CD4-positive, CD25-positive, alpha-beta regulatory T cell (primary cell): ENCODE results near the gene FSTL3. TPM values are rescaled to one million over a fixed set of nuclear protein-coding genes. Genes with fewer than 3 reads are reported as not detected.
"Not testable (repeated sequence)": the region's sequence is repeated elsewhere in the genome, so short reads cannot be mapped to it uniquely, and the experiment has no call there.

ENCODE experiments used
- ATAC-seq, 2 donors: fragments of 150-1000 bp; cut with Tn5 transposase; one replicate each; pipeline ENCODE4 v1.10.0; 2021; ENCODE audit warnings: low read depth in 2 of 2, moderate number of reproducible peaks in 2 of 2, moderate library complexity in 1 of 2
- DNase-seq, 3 donors: peaks; one replicate each; pipeline versions ENCODE4 v3.0.0 to v3.0.0-alpha.2; 2012 to 2022; ENCODE audit warnings: mixed read lengths in 1 of 3
- H3K27ac ChIP-seq: one replicate; pipeline ENCODE4 v1.7.0; 2013; ENCODE audit warnings: mild to moderate bottlenecking, low read length; ENCODE audit not compliant: insufficient read depth, poor library complexity, severe bottlenecking
- H3K27me3 ChIP-seq: one replicate; pipeline ENCODE4 v1.7.0; 2013; ENCODE audit warnings: low read length; ENCODE audit not compliant: control insufficient read depth, insufficient read depth
- H3K36me3 ChIP-seq: one replicate; pipeline ENCODE4 v1.7.0; 2013; ENCODE audit warnings: mild to moderate bottlenecking, low read length, moderate library complexity; ENCODE audit not compliant: control insufficient read depth, insufficient read depth
- H3K4me1 ChIP-seq: 2 replicates; pipeline ENCODE4 v1.7.0; 2013; ENCODE audit warnings: mild to moderate bottlenecking, low read length; ENCODE audit not compliant: insufficient read depth, control insufficient read depth, poor library complexity, severe bottlenecking
- H3K4me3 ChIP-seq: one replicate; pipeline ENCODE4 v1.7.0; 2013; ENCODE audit warnings: low read depth, mild to moderate bottlenecking, low read length, moderate library complexity
- H3K9me3 ChIP-seq, 2 experiments: 1 replicate in 1 of 2; 2 replicates in 1 of 2; pipeline ENCODE4 v1.7.0; 2013; ENCODE audit warnings: low read length in 2 of 2, mild to moderate bottlenecking in 1 of 2, moderate library complexity in 1 of 2; ENCODE audit not compliant: control insufficient read depth in 2 of 2
- H3K27ac Mint-ChIP-seq, 3 donors: one replicate each; pipeline ENCODE4 v1.8.0; 2020 to 2022; ENCODE audit warnings: mild to moderate bottlenecking in 3 of 3, mixed read lengths in 3 of 3, moderate library complexity in 2 of 3
- H3K27me3 Mint-ChIP-seq: one replicate; pipeline ENCODE4 v1.8.0; 2022; ENCODE audit warnings: mild to moderate bottlenecking, mixed read lengths
- H3K36me3 Mint-ChIP-seq: one replicate; pipeline ENCODE4 v1.8.0; 2020; ENCODE audit warnings: mixed read lengths
- H3K4me1 Mint-ChIP-seq, 4 donors: one replicate each; pipeline ENCODE4 v1.8.0; 2020 to 2022; ENCODE audit warnings: mixed read lengths in 4 of 4, mild to moderate bottlenecking in 1 of 4
- H3K4me3 Mint-ChIP-seq, 4 donors: one replicate each; pipeline ENCODE4 v1.8.0; 2020 to 2022; ENCODE audit warnings: mild to moderate bottlenecking in 4 of 4, mixed read lengths in 4 of 4, moderate library complexity in 3 of 4
- H3K9me3 Mint-ChIP-seq, 7 donors: one replicate each; pipeline ENCODE4 v1.8.0; 2020 to 2022; ENCODE audit warnings: mixed read lengths in 7 of 7, mild to moderate bottlenecking in 3 of 7, moderate library complexity in 2 of 7
- polyA plus RNA-seq, 4 donors: library from polyadenylated mRNA; unstranded; fragments of 300-500 nt; fragmentation: Illumina TruSeq; gene quantifications; one replicate each; pipeline ENCODE4 v1.2.3, GENCODE V29; 2021
- total RNA-seq: library from RNA; stranded (reverse); gene quantifications from one replicate; pipeline ENCODE4 v1.2.3, GENCODE V29; 2022

FSTL3 gene
- total and polyA plus RNA-seq, 5 donors from 2014 or later = 0.55 to 2.1 (median 0.64) TPM

DNA sequence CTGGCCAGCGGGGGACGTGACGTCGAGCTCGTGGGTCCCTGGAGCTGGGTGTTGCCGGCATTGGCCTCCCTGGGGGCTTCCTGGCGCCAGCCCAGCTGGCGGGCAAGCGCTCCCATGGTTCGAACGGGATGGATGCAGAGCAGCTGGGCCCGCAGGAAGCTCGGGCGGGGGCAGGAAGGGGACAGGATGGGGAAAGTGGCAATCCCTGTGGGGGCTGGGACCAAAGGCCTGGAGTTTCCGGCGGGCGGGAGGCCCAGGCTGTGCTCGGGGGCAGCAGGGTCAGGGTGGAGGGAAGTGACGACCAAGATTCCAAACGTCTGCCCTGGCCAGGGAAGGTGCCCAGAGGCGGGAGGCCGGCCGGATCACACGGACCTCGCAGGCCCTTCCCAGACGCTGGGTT, 51.8 kb downstream of the FSTL3 start:
- no peaks in the 10 kb centered on the region for H3K36me3 Mint-ChIP-seq
- H3K27me3 ChIP-seq = no peaks in the 10 kb centered on the region
- H3K9me3 Mint-ChIP-seq = peaks cover 0 to 2% (median 0%) of the 10 kb centered on the region in 7 donors
- no peak overlapping the region for H3K4me3 Mint-ChIP-seq
- H3K9me3 ChIP-seq = no peaks in the 10 kb centered on the region
- H3K27me3 Mint-ChIP-seq = no peaks in the 10 kb centered on the region
- H3K27ac Mint-ChIP-seq = no peak overlapping the region
- DNase-seq (no peak), ATAC-seq (no peak)
- H3K4me1 ChIP-seq = no peaks in the 10 kb centered on the region
- no peak overlapping the region for H3K4me3 ChIP-seq
- no peaks in the 10 kb centered on the region for H3K36me3 ChIP-seq
- H3K4me1 Mint-ChIP-seq = peaks cover 0 to 1% (median under 1%) of the 10 kb centered on the region in 4 donors
- H3K27ac ChIP-seq = no peak overlapping the region

DNA sequence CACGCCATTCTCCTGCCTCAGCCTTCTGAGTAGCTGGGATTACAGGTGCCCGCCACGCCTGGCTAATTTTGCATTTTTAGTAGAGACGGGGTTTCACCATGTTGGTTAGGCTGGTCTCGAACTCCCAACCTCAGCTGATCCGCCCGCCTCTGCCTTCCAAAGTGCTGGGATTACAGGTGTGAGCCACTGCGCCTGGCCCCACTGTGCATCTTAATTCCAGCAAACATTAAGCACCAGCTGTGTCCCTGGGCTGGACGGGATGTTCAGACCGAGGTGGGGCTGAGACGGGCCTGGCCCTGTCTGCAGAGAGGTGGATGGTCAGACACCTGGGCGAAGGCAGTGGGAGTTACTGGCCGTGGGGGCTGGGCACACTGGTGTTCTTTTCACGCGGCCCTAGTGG, 53.4 kb downstream of the FSTL3 start:
- H3K4me1 ChIP-seq, H3K4me3 ChIP-seq, H3K27me3 ChIP-seq, H3K27me3 Mint-ChIP-seq, H3K36me3 Mint-ChIP-seq, H3K27ac ChIP-seq, DNase-seq, H3K9me3 Mint-ChIP-seq, H3K4me3 Mint-ChIP-seq, ATAC-seq, H3K36me3 ChIP-seq, H3K27ac Mint-ChIP-seq, H3K4me1 Mint-ChIP-seq, H3K9me3 ChIP-seq: not testable (repeated sequence)

DNA sequence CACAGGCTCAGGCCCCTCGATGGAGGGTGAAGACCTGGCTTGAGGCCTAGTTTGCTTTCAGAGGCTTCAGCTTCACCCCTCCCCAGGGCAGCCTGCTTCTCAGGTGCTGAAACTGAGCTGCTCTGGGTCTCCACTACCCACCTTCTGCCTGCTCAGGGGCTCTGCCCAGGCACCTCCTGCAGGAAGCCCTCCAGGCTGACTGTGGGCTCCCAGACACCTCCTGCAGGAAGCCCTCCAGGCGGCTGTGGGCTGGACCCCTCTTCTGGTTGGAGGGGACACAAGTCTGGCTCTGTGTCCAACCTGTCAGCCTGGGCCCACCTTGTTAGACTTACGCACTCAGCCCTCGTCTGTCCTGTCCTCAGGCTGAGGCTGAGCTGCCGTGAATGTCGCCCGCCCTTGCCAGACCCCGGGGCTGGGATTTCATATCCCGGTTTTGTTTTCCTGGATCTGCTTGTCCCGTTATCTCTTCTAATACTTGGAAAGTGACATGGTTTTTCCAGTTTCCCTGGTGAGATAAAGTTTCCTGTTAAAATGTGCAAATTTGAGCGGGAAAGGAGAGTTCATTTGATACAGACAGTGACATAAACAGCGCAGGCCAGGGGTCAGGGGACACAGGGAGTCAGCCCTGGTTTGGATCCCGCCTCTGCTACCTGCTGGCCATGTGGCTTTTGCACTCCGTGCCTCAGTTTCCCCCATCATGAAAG, 53.9 kb downstream of the FSTL3 start:
- no peak for ATAC-seq
- no peak overlapping the region for H3K4me3 Mint-ChIP-seq

GRCh38 chr19:731000-731399, 54.8 kb downstream of the FSTL3 start:
- H3K27me3 ChIP-seq = no peaks in the 10 kb centered on the region
- Mint-ChIP-seq H3K27me3 (no peaks in the 10 kb centered on the region), H3K4me3 (no peak overlapping the region), H3K9me3 (peaks cover 0 to 2% (median 0%) of the 10 kb centered on the region in 7 donors), H3K27ac (no peak overlapping the region), H3K36me3 (no peaks in the 10 kb centered on the region), H3K4me1 (peaks cover 0 to 9% (median 6%) of the 10 kb centered on the region in 4 donors)
- ATAC-seq (no peak), DNase-seq (no peak)
- no peak overlapping the region for H3K4me3 ChIP-seq
- no peaks in the 10 kb centered on the region for H3K4me1 ChIP-seq
- H3K27ac ChIP-seq = no peak overlapping the region
- no peaks in the 10 kb centered on the region for H3K36me3 ChIP-seq
- H3K9me3 ChIP-seq = no peaks in the 10 kb centered on the region

More for the DNA sequence above, 53.9 kb downstream of the FSTL3 start:
- Mint-ChIP-seq H3K9me3 (peaks cover 0 to 2% (median 0%) of the 10 kb centered on the region in 7 donors), H3K36me3 (no peaks in the 10 kb centered on the region), H3K27ac (no peak overlapping the region), H3K27me3 (no peaks in the 10 kb centered on the region), H3K4me1 (peaks cover 0 to 9% (median 6%) of the 10 kb centered on the region in 4 donors)
- Histone ChIP-seq H3K27me3 (no peaks in the 10 kb centered on the region), H3K4me3 (no peak overlapping the region), H3K36me3 (no peaks in the 10 kb centered on the region), H3K4me1 (no peaks in the 10 kb centered on the region), H3K9me3 (no peaks in the 10 kb centered on the region), H3K27ac (no peak overlapping the region)
- DNase-seq = no peak

- peak in 1 of 3 donors; percentile 17 for DNase-seq
- peak overlapping the region in 1 of 4 donors; percentile 51 for H3K4me3 Mint-ChIP-seq
- no peak for ATAC-seq
These were observed 56.2 kb downstream of the FSTL3 start for GRCh38 chr19:732148-733069.

More at GRCh38 chr19:732148-733069, 56.2 kb downstream of the FSTL3 start:
- Mint-ChIP-seq H3K4me1 (peaks cover 0 to 12% (median 6%) of the 10 kb centered on the region in 4 donors), H3K27me3 (no peaks in the 10 kb centered on the region), H3K36me3 (no peaks in the 10 kb centered on the region), H3K27ac (no peak overlapping the region), H3K9me3 (no peaks in the 10 kb centered on the region)
- Histone ChIP-seq H3K27me3 (no peaks in the 10 kb centered on the region), H3K4me1 (no peaks in the 10 kb centered on the region), H3K36me3 (no peaks in the 10 kb centered on the region), H3K9me3 (no peaks in the 10 kb centered on the region), H3K4me3 (no peak overlapping the region), H3K27ac (no peak overlapping the region)

Other genes starting within 250 kb of the FSTL3 start
- gene SHC2, start 215.4 kb upstream of the FSTL3 start, total RNA-seq = not detected
- gene SHC2, start 215.4 kb upstream of the FSTL3 start, polyA plus RNA-seq = not detected
- gene MADCAM1, start 179.9 kb upstream of the FSTL3 start, total RNA-seq = 0.52 TPM
- gene MADCAM1, start 179.9 kb upstream of the FSTL3 start, polyA plus RNA-seq = under 1 TPM in 3 of 4 donors, not detected in 1; 0.16 to 0.33 (median 0.31) TPM
- gene TPGS1, start 168.9 kb upstream of the FSTL3 start, total RNA-seq = 19.3 TPM
- 10 to 100 TPM; 18.2 to 44.4 (median 37.3) TPM for gene TPGS1, start 168.9 kb upstream of the FSTL3 start, polyA plus RNA-seq
- 39.2 TPM for gene CDC34, start 144.6 kb upstream of the FSTL3 start, total RNA-seq
- 10 to 100 TPM; 32.2 to 37.8 (median 34.8) TPM for gene CDC34, start 144.6 kb upstream of the FSTL3 start, polyA plus RNA-seq
- 38.3 TPM for gene GZMM, start 132.3 kb upstream of the FSTL3 start, total RNA-seq
- 100 to 1,000 TPM in 1 of 4 donors, 10 to 100 TPM in 3; 61.5 to 124 (median 90.0) TPM for gene GZMM, start 132.3 kb upstream of the FSTL3 start, polyA plus RNA-seq
- gene BSG, start 103.8 kb upstream of the FSTL3 start, total RNA-seq = 132 TPM
- gene BSG, start 103.8 kb upstream of the FSTL3 start, polyA plus RNA-seq = 100 to 1,000 TPM; 282 to 338 (median 300) TPM
- gene HCN2, start 86.5 kb upstream of the FSTL3 start, total RNA-seq = 1.2 TPM
- gene HCN2, start 86.5 kb upstream of the FSTL3 start, polyA plus RNA-seq = not detected
- 62.9 TPM for gene POLRMT, start 42.9 kb upstream of the FSTL3 start, total RNA-seq
- gene POLRMT, start 42.9 kb upstream of the FSTL3 start, polyA plus RNA-seq = 10 to 100 TPM; 25.4 to 38.1 (median 34.1) TPM
- gene FGF22, start 36.5 kb upstream of the FSTL3 start, total RNA-seq = 0.81 TPM
- gene FGF22, start 36.5 kb upstream of the FSTL3 start, polyA plus RNA-seq = under 1 TPM in 1 of 4 donors, not detected in 3; 0.17 TPM
- 124 TPM for gene RNF126, start 13.2 kb upstream of the FSTL3 start, total RNA-seq
- gene RNF126, start 13.2 kb upstream of the FSTL3 start, polyA plus RNA-seq = 10 to 100 TPM; 57.2 to 80.8 (median 76.9) TPM
- gene PRSS57, start 19.1 kb downstream of the FSTL3 start, total RNA-seq = 3.3 TPM
- gene PRSS57, start 19.1 kb downstream of the FSTL3 start, polyA plus RNA-seq = not detected
- not detected for gene PALM, start 32.5 kb downstream of the FSTL3 start, total RNA-seq
- not detected for gene PALM, start 32.5 kb downstream of the FSTL3 start, polyA plus RNA-seq
- gene MISP, start 74.7 kb downstream of the FSTL3 start, total RNA-seq = not detected
- not detected for gene MISP, start 74.7 kb downstream of the FSTL3 start, polyA plus RNA-seq
- gene PTBP1, start 121.1 kb downstream of the FSTL3 start, total RNA-seq = 308 TPM
- 100 to 1,000 TPM; 108 to 132 (median 126) TPM for gene PTBP1, start 121.1 kb downstream of the FSTL3 start, polyA plus RNA-seq
- not detected for gene PLPPR3, start 145.6 kb downstream of the FSTL3 start, total RNA-seq
- gene PLPPR3, start 145.6 kb downstream of the FSTL3 start, polyA plus RNA-seq = not detected
- gene AZU1, start 151.4 kb downstream of the FSTL3 start, total RNA-seq = 0.59 TPM
- not detected for gene AZU1, start 151.4 kb downstream of the FSTL3 start, polyA plus RNA-seq
- gene PRTN3, start 164.6 kb downstream of the FSTL3 start, total RNA-seq = not detected
- not detected for gene PRTN3, start 164.6 kb downstream of the FSTL3 start, polyA plus RNA-seq
- gene ELANE, start 175.9 kb downstream of the FSTL3 start, total RNA-seq = not detected
- gene ELANE, start 175.9 kb downstream of the FSTL3 start, polyA plus RNA-seq = not detected
- 1.9 TPM for gene CFD, start 183.3 kb downstream of the FSTL3 start, total RNA-seq
- gene CFD, start 183.3 kb downstream of the FSTL3 start, polyA plus RNA-seq = 1 to 10 TPM; 2.0 to 6.4 (median 2.5) TPM
- 71.5 TPM for gene MED16, start 216.8 kb downstream of the FSTL3 start, total RNA-seq
- gene MED16, start 216.8 kb downstream of the FSTL3 start, polyA plus RNA-seq = 10 to 100 TPM; 61.9 to 91.7 (median 81.4) TPM
- gene RNU6-9, start 217.1 kb downstream of the FSTL3 start, total RNA-seq = not detected
- not detected for gene RNU6-9, start 217.1 kb downstream of the FSTL3 start, polyA plus RNA-seq
- gene R3HDM4, start 236.8 kb downstream of the FSTL3 start, total RNA-seq = 266 TPM
- gene R3HDM4, start 236.8 kb downstream of the FSTL3 start, polyA plus RNA-seq = 100 to 1,000 TPM; 249 to 283 (median 267) TPM
- 0.86 TPM for gene KISS1R, start 240.9 kb downstream of the FSTL3 start, total RNA-seq
- 1 to 10 TPM in 1 of 4 donors, under 1 TPM in 2, not detected in 1; 0.21 to 1.2 (median 0.48) TPM for gene KISS1R, start 240.9 kb downstream of the FSTL3 start, polyA plus RNA-seq
- gene ARID3A, start 249.6 kb downstream of the FSTL3 start, total RNA-seq = 14.4 TPM
- gene ARID3A, start 249.6 kb downstream of the FSTL3 start, polyA plus RNA-seq = 1 to 10 TPM in 2 of 4 donors, under 1 TPM in 2; 0.63 to 1.4 (median 0.99) TPM